ENCODE measurements around the gene RUBCNL.

RUBCNL gene

DNA sequence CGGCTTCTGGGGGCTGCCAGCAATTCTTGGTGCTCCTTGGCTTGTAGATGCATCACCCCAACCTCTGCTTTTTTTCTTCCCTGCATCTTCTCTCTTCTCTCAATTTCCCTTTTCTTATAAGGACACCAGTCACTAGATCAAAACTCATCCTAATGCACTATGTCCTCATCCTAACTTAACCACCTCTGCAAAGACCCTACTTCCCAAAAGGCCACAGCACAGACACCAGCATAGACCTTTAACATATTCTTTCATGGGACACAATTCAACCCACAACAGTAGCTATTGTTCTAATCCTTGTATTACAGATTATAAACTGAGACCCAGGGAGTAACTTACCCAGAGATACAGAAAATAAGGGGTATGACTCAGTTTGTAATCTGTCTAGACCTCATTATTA, 47.0 kb downstream of the RUBCNL start:
- DNase-seq: no peak

DNA sequence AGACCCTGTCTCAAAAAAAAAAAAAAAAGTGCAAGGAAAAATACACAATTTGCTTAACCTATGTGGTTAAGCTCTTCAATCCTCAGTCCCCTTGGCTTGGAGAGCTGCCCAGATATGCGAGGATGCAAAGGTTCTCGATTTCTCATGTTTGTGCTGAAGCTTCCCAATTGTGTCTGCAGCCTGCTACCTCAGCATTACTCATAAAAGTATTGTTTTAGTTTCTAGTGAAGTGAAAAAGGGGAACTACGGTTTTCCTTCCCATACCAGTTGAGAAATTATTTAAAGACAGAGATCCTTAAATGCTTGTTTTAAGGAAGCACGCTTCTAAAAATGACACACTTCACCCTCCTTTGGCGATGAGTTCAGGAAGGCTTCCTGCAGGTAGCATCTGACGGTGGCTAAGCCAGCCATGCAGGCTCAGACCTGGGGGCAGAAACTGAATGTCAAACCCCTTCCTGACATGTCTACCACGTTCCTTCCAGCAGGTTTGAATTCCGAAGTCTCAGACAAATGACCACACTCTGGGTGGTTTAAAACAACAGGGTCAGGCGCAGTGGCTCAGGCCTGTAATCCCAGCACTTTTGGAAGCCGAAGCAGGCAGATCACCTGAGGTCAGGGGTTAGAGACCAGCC, 47.9 kb downstream of the RUBCNL start:
- no peak for DNase-seq

- no peak for DNase-seq
Measured at GRCh38 chr13:46337700-46338099, 49.4 kb downstream of the RUBCNL start.

GRCh38 chr13:46334035-46334822, 52.8 kb downstream of the RUBCNL start:
- no peak for DNase-seq

- DNase-seq: no peak
Measured at GRCh38 chr13:46332772-46333171, 54.3 kb downstream of the RUBCNL start.

DNA sequence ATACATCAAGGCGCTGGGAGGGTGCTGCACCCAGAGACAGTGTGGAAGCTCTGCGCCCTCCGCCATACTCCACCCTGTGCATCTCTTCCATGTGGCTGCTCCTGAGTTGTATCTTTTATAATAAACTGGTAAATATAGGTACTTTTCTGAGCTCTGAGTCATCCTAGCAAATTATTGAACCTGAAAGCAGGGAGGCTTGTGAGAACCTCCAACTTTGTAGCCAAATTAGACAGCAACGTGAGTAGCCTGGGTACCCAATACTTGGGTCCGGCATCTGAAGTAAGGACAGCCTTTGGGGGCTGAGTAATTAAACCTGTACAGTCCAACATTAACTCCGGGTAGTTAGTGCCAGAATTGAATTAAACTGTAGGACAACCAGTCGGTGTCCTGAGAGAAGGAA, 57.4 kb downstream of the RUBCNL start:
- no peak for DNase-seq

DNA sequence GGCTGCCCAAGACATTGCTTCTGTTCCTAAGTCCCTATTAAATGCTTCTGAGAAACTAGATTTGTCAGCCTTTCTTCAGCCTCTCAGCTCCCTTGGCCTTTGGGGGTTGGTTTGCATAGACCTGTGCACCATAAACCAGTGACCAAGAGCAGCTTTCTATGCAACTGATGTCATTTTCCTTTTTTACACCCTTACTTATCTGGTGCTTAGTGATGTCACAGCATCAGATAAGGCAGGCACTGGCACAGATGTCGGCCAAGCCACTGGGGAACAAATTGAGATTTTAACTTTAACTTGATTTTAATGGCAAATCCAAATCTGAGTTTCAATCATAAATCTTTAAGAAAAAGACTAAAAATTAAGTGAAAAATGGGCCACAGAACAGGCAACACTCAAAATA, 59.8 kb downstream of the RUBCNL start:
- no peak for DNase-seq

DNA sequence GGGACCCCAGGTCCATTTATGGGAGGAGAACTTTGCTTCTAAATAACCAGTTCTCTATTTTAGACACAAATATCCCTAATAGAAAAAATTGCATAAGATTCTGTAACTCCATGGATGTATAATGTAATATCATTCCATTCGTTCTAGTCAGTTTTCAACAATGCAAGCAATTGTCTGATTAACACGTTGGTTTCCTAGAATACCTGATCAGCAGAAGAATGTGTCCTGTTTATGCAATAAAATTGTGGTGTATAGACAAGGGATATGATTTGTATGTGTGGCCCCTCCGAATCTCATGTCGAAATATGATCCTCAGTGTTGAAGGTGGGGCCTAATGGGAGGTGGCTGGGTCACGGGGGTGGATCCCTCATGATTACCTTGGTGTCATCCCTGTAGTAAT, 62.1 kb downstream of the RUBCNL start:
- no peak for DNase-seq

DNA sequence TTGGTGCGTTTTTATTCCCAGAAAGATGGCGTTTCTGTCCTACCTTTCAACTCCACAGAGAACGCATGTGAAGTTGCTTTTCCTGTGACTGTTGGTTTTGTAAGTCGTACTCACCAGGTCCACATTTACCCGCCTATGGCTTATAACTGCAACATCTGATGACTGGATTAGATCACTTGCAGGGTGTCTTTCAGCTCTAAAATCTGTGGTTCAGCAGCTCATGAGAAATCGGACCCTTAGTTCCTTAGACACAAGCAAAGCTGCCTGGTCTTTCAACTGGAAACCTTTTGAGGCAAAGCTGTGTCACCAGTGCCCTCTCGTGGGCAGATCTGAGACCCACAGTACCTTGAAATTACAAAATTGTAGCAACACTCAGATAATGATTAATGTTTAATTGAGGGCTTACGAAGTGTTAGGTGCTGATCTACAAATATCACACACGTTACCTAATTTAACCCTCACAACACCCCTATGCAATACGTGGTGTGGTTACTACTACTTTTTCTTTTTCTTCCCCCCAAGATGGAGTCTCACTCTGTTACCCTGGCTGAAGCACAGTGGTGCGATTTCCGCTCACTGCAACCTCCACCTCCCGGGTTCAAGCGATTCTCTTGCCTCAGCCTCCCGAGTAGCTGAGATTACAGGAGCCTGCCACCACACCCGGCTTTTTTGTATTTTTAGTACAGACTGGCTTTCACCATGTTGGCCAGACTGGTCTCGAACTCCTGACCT, 65.4 kb downstream of the RUBCNL start:
- DNase-seq: peak in 1 of 2 experiments; percentile 36

- no peak for DNase-seq
Measured at GRCh38 chr13:46320821-46321220, 66.2 kb downstream of the RUBCNL start.

DNA sequence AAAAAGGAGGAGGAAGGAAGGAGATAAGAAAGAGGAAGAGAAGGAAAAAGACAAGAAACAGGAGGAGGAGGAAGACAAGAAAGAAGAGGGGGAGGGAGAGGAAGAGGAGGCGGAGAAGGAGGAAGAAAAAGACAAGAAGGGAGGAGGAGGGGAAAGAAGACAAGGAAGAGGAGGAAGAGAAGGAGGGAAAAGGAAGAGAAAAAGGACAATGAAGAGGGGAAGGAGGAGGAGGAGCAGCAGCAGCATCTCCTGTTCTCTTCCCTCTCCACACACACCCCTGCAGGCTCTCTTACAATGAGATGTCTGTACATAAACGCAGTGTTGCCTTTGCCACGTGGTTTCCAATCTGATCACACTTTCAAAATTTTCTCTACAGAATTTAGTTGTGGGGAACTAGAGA, 66.6 kb downstream of the RUBCNL start:
- DNase-seq: no peak

DNA sequence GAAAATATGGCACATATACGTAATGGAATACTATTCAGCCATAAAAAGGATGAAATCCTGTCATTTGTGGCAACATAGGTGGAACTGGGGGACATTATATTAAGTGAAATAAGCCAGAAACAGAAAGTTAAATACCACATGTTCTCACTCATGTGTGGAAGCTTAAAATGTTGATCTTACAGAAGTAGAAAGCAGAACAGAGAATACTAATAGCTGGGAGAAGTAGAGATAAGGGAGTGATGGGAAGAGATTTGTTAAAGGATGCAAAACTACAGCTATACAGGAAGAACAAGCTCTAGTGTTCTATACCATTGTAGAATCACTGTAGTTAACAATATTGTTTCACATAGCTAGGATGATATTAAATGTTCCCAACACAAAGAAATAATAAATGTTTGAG, 68.1 kb downstream of the RUBCNL start:
- no peak for DNase-seq

DNA sequence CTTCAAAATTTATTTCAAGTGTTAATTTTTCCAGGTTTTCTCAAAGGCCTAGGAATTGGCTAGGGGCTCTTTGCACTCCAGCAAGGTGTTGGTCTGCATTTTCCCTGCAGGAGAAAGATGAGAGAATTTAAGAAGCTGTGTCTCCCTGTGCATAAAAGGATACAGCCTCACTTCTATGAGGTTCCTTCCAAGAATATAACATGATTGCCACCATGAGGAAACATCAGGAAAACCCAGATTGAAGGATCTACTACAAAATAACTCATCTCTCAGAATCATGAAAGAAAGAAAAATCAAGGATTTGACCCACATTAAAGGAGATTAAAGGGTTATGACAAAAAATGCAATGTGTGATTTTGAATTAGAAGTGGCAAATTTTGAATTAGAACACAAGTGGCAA, 69.9 kb downstream of the RUBCNL start:
- DNase-seq: no peak

DNA sequence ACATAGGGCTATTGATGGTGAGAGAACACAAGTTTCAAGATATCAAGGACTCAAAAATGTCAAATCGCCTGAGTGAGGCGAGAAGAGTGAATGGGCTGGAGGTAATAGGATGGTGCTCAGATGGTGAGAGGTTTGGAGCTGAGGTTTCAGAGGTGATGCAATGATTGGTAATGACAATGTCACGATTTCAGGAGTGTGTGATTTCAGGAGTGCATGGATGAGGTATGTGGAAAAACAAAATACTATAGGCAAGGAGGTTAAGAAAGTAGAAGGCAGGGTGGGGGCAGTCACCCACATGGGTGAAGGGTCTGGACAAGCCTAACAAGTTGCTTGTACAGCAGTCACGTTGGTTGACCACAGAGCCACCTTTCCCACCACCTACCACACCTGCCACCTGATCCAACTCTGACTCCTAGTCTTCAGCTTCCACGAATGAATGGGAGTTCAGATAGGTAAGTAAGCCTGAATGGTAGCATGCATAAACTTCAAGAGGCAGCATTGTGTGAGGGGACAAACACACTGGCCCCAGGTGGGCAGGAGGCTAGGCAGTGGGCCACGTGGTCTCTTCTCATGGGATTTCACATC, 71.5 kb downstream of the RUBCNL start:
- DNase-seq: no peak

- DNase-seq: no peak
Measured at GRCh38 chr13:46315036-46315435, 72.0 kb downstream of the RUBCNL start.

DNA sequence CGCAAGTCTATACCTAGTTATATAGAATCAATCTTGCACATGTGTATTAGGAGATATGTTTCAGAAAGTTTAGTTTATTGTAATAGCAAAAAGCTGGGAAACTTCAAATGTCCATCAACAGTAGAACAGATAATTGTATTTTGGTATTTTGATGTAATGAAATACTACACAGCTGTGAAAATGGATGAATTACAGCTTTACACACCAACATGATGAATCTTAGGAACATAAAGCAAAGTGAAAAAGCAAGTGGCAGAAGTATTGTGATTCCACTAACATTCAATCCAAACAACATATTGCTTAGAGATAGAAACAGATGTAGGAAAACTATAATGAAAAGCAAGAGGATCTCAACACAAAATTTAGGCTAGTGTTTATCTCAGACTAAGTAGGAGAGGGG, 72.5 kb downstream of the RUBCNL start:
- no peak for DNase-seq

- no peak for DNase-seq
Measured at GRCh38 chr13:46313432-46314257, 73.4 kb downstream of the RUBCNL start.

- DNase-seq: no peak
Measured at GRCh38 chr13:46313024-46313423, 74.0 kb downstream of the RUBCNL start.

DNA sequence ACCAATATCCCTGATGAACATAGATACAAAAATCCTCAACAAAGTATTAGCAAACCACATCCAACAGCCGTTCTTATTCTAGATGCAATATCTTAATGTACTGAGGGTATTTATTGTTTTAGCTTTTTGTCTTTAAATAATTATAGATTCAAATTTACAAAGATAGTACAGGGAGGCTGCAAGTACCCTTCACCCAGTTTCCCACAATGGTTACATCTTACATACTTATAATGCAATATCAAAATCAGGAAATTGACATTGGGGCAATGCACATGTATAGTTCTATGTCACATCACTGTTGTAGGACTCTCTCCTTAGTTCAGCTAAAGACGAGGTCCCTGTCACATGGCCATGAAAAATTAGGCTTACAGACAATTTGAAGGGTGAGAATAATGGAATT, 75.8 kb downstream of the RUBCNL start:
- no peak for DNase-seq

DNA sequence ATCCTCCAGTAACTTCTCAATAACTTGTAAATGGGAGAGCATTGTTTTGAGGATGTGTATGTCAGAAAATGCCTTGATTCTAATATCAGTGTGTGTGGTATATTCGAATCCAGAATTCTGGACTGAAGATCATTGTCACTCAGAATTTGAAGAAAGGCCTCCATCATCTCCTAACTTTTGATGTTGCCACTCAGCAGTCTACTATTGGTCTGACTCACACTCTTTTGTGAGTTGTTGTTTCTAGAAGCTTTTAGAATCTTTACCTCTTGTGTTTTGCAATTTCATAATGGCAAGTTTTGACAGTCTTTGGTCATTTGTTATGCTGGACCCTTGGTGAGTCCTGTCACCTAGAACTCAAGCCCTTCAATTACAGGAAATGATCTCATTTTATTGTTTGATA, 77.0 kb downstream of the RUBCNL start:
- DNase-seq: no peak

DNA sequence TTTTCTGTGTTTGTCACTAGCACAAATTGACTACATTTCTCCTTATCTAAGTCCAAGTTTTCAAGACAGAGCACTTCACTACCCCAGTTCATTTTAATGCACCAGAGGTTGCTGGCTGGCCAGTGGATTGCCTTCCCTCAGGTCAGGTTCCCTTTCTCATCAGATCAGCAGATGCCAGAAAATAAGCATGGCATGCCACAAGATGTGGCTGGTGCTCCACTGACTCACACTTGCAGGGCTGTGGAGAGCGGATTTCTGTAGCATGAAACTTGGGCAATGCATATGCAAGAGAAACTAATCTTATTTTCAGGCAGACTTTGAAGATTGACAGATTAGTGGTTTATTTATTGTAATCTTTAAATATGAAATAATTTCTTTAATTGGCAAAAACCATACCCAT, 79.5 kb downstream of the RUBCNL start:
- DNase-seq: no peak

DNA sequence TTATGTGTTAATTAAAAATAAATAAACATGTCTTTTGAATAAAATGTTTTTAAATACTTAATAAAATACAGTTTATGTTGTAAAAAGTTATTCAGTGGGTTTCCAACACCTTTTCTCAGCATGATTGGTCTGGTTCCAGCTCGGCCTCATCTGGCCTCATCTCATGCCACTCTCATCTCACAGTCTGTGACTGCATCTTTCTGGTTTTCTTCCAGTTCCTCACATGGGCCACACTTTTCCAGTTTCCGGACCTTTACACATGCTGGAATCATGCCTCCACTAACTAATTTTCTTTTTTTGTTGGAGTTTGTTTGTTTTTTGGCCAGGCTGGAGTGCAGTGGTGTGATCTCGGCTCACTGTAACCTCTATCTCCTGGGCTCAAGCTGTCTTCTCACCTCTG, 82.5 kb downstream of the RUBCNL start:
- DNase-seq: no peak

All from NCI-H446 (cell line).